ENCODE results near the gene PACS2. TPM values are rescaled to one million over a fixed set of nuclear protein-coding genes. Genes with fewer than 3 reads are reported as not detected.
A peak's percentile ranks its signal among the peaks of the same experiment; 100 is the strongest.

The PACS2 gene
- total RNA-seq, 1 experiment from 2014 or later = 72.5 TPM

DNA sequence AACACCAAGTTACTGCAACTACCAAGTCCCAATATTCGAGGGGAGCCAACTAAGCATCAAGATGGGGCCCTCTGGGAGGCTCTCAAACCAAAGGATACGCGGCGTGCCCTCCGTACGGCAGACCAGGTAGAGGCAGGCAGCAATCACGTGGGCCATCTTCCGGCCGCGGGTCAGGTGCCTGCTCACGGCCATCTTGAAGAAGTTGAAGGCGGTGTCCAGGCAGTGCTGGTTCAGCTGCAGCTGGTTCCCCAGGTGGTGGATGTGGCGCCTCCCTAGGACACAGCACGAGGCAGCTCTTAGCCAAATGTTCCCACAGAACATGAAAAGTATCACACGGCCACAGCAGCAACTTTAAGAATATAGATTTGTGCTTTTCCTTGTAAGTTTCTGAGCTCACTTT, 41.9 kb upstream of the PACS2 start:
- Histone ChIP-seq H3K23me2 (ENCODE audit: insufficient read length, low read depth, low read length, poor library complexity, severe bottlenecking) (no peaks in the 10 kb centered on the region), H3K23ac (ENCODE audit: insufficient read length, low read depth, low read length) (no peak overlapping the region), H3K18ac (ENCODE audit: insufficient read length, low read depth, low read length) (no peak overlapping the region), H3T11ph (ENCODE audit: low read length) (no peak overlapping the region), H3K9me3 (ENCODE audit: control insufficient read depth, low read depth, low read length) (no peaks in the 10 kb centered on the region), H3K27ac (ENCODE audit: insufficient read length, low read depth, low read length) (no peak overlapping the region), H2BK5ac (ENCODE audit: insufficient read length, low read length) (no peak overlapping the region), H2BK120ac (ENCODE audit: low read depth, low read length, poor library complexity, severe bottlenecking) (no peak overlapping the region), H4K91ac (ENCODE audit: insufficient read length, low read depth, low read length) (no peak overlapping the region), H3K4ac (ENCODE audit: low read depth, low read length) (no peak overlapping the region), H2BK15ac (ENCODE audit: low read depth, low read length) (no peak overlapping the region), H3K14ac (ENCODE audit: insufficient read depth, low read length) (no peak overlapping the region), H3K27me3 (ENCODE audit: insufficient read depth, low read length) (no peaks in the 10 kb centered on the region), H3K4me1 (ENCODE audit: insufficient read depth, low read length) (no peaks in the 10 kb centered on the region), H4K8ac (replicated peaks; ENCODE audit: insufficient read length, low read depth, low read length) (no peak overlapping the region), H3K79me2 (ENCODE audit: insufficient read depth, low read length) (no peaks in the 10 kb centered on the region), H2BK12ac (ENCODE audit: insufficient read length, low read depth, low read length) (no peak overlapping the region), H2AFZ (ENCODE audit: low read length) (no peak overlapping the region), H3K9ac (ENCODE audit: extremely low read depth, insufficient read length, low read length) (no peak overlapping the region), H2AK5ac (ENCODE audit: insufficient read length, low read length) (no peak overlapping the region), H3K56ac (ENCODE audit: insufficient read length, low read depth, low read length) (no peak overlapping the region), H4K5ac (ENCODE audit: insufficient read length, low read depth, low read length) (no peak overlapping the region), H4K20me1 (ENCODE audit: control insufficient read depth, insufficient read depth, insufficient read length) (no peaks in the 10 kb centered on the region), H3K79me1 (ENCODE audit: insufficient read depth, low read depth, low read length, poor library complexity, severe bottlenecking) (no peaks in the 10 kb centered on the region), H2BK20ac (ENCODE audit: low read depth, low read length, poor library complexity, severe bottlenecking) (no peak overlapping the region), H3K4me2 (ENCODE audit: insufficient read depth, insufficient read length, low read length) (no peak overlapping the region)
- DNase-seq = peak; percentile 43
- Mint-ChIP-seq H3K4me3 (no peak overlapping the region), H3K9me3 (no peaks in the 10 kb centered on the region), H3K36me3 (ENCODE audit: insufficient read depth in 1 of 3, low read depth in 3 of 3) (no peaks in the 10 kb centered on the region), H3K27me3 (ENCODE audit: low read depth) (no peaks in the 10 kb centered on the region), H3K4me1 (peaks cover 0 to 4% of the 10 kb centered on the region in 2 experiments; a peak in 2 of 4 replicates), H3K27ac (0 out of 7 replicates have a peak overlapping the region, but pooled peaks of 1 of the 3 experiments have one; percentile 8)
- TF ChIP-seq CTCF (conservative IDR thresholded peaks at IDR 0.05) = no peak
- no CpG with 5 or more reads among the region's 15 CpGs for WGBS (ENCODE audit: extremely low coverage, insufficient read length, low lambda C conversion rate)
